GM18519 (cell line): Measurements from ENCODE around the gene TXN2.
"Not testable (repeated sequence)": the region's sequence is repeated elsewhere in the genome, so short reads cannot be mapped to it uniquely, and the experiment has no call there.

Source experiments
- ATAC-seq: cut with Tn5 transposase; IDR thresholded peaks from one replicate; pipeline ENCODE4 v1.9.1; 2021; ENCODE audit warnings: mild to moderate bottlenecking, moderate library complexity; ENCODE audit not compliant: unreplicated experiment, low FRiP score

The TXN2 gene

GRCh38 chr22:36432592-36433317, 48.7 kb downstream of the TXN2 start:
- no peak for ATAC-seq

- ATAC-seq = no peak
These were observed 49.5 kb downstream of the TXN2 start for GRCh38 chr22:36431977-36432376.

- ATAC-seq = no peak
These were observed 50.6 kb downstream of the TXN2 start for GRCh38 chr22:36430863-36431262.

GRCh38 chr22:36427952-36428351, 53.5 kb downstream of the TXN2 start:
- ATAC-seq = not testable (repeated sequence)

GRCh38 chr22:36425977-36426523, 55.4 kb downstream of the TXN2 start:
- ATAC-seq = no peak

- ATAC-seq = no peak
These were observed 56.4 kb downstream of the TXN2 start for GRCh38 chr22:36424901-36425579.

- ATAC-seq = not testable (repeated sequence)
These were observed 57.0 kb downstream of the TXN2 start for GRCh38 chr22:36424466-36424865.

- no peak for ATAC-seq
These were observed 57.7 kb downstream of the TXN2 start for GRCh38 chr22:36423461-36424404.

GRCh38 chr22:36422287-36423014, 59.0 kb downstream of the TXN2 start:
- no peak for ATAC-seq

GRCh38 chr22:36419912-36420882, 61.2 kb downstream of the TXN2 start:
- no peak for ATAC-seq

GRCh38 chr22:36419177-36419911, 62.1 kb downstream of the TXN2 start:
- ATAC-seq = no peak

- ATAC-seq = no peak
These were observed 64.2 kb downstream of the TXN2 start for GRCh38 chr22:36417281-36417686.
